Measurements from ENCODE around the gene UBE2J1.
A peak's percentile ranks its signal among the peaks of the same experiment; 100 is the strongest.
"Not testable (repeated sequence)": the region's sequence is repeated elsewhere in the genome, so short reads cannot be mapped to it uniquely, and the experiment has no call there.

The UBE2J1 gene

GRCh38 chr6:89315249-89315885 is 37.2 kb downstream of the UBE2J1 start, which contains the start of gene GABRR2:
GABRR2 (minus strand) TSS chr6:89315299; CDS start chr6:89315165, 134 bp downstream.
- no peak for DNase-seq

GRCh38 chr6:89314692-89315091 is 37.8 kb downstream of the UBE2J1 start:
- no peak for DNase-seq

- DNase-seq, result no peak
Measured at GRCh38 chr6:89313006-89313405, 39.5 kb downstream of the UBE2J1 start.

- no peak for DNase-seq
Measured at GRCh38 chr6:89311853-89312531, 40.5 kb downstream of the UBE2J1 start.

- no peak for DNase-seq
Measured at GRCh38 chr6:89311530-89311852, 41.0 kb downstream of the UBE2J1 start.

- no peak for DNase-seq
Measured at GRCh38 chr6:89310929-89311328, 41.6 kb downstream of the UBE2J1 start.

- DNase-seq, result no peak
Measured at GRCh38 chr6:89308525-89309395, 43.8 kb downstream of the UBE2J1 start.

- DNase-seq, result not testable (repeated sequence)
Measured at GRCh38 chr6:89304517-89304916, 48.0 kb downstream of the UBE2J1 start.

- no peak for DNase-seq
Measured at GRCh38 chr6:89302936-89303335, 49.6 kb downstream of the UBE2J1 start.

GRCh38 chr6:89302195-89302770 is 50.2 kb downstream of the UBE2J1 start:
- DNase-seq, result no peak

GRCh38 chr6:89301586-89302194 is 50.8 kb downstream of the UBE2J1 start:
- DNase-seq, result no peak

- DNase-seq, result no peak
Measured at GRCh38 chr6:89299466-89299850, 53.1 kb downstream of the UBE2J1 start.

- DNase-seq, result peak; percentile 31
Measured at GRCh38 chr6:89298680-89299465, 53.6 kb downstream of the UBE2J1 start.

GRCh38 chr6:89297695-89298351 is 54.7 kb downstream of the UBE2J1 start:
- DNase-seq, result peak; percentile 67

GRCh38 chr6:89295981-89296380 is 56.5 kb downstream of the UBE2J1 start:
- DNase-seq, result no peak

GRCh38 chr6:89295116-89295515 is 57.4 kb downstream of the UBE2J1 start:
- not testable (repeated sequence) for DNase-seq

- no peak for DNase-seq
Measured at GRCh38 chr6:89291256-89291819, 61.2 kb downstream of the UBE2J1 start.

- no peak for DNase-seq
Measured at GRCh38 chr6:89290401-89291155, 61.9 kb downstream of the UBE2J1 start.

- no peak for DNase-seq
Measured at GRCh38 chr6:89289710-89290109, 62.8 kb downstream of the UBE2J1 start.

GRCh38 chr6:89287351-89288028 is 65.0 kb downstream of the UBE2J1 start:
- DNase-seq, result no peak
